Measurements from ENCODE around the gene USP51.
"Not testable (repeated sequence)": the region's sequence is repeated elsewhere in the genome, so short reads cannot be mapped to it uniquely, and the experiment has no call there.

The USP51 gene

GRCh38 chrX:55464050-55464449, 25.6 kb downstream of the USP51 start:
- DNase-seq, result not testable (repeated sequence)

DNA sequence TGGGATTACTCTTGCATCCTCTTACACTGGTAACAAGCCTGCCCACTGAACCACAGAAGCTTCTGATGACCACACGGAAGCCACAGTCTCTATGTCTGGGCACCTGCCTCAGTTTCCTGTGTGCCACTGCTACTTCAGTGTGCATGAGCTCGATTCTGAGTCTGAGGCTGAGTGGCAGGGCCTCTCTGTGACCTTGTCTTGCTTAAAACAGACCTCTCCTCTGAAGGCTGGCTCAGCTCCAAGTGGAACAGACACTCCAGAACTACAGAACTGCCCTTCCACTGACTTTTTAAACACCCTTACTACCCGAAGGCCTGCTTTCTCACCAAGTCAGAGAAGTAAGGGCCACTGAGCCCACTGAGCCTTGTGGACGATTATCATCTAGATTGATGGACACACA, 29.7 kb downstream of the USP51 start:
- not testable (repeated sequence) for DNase-seq

GRCh38 chrX:55459426-55459825, 30.2 kb downstream of the USP51 start:
- not testable (repeated sequence) for DNase-seq

GRCh38 chrX:55455708-55456107, 33.9 kb downstream of the USP51 start:
- DNase-seq, result not testable (repeated sequence)

GRCh38 chrX:55452833-55453124, 36.9 kb downstream of the USP51 start:
- DNase-seq, result no peak

DNA sequence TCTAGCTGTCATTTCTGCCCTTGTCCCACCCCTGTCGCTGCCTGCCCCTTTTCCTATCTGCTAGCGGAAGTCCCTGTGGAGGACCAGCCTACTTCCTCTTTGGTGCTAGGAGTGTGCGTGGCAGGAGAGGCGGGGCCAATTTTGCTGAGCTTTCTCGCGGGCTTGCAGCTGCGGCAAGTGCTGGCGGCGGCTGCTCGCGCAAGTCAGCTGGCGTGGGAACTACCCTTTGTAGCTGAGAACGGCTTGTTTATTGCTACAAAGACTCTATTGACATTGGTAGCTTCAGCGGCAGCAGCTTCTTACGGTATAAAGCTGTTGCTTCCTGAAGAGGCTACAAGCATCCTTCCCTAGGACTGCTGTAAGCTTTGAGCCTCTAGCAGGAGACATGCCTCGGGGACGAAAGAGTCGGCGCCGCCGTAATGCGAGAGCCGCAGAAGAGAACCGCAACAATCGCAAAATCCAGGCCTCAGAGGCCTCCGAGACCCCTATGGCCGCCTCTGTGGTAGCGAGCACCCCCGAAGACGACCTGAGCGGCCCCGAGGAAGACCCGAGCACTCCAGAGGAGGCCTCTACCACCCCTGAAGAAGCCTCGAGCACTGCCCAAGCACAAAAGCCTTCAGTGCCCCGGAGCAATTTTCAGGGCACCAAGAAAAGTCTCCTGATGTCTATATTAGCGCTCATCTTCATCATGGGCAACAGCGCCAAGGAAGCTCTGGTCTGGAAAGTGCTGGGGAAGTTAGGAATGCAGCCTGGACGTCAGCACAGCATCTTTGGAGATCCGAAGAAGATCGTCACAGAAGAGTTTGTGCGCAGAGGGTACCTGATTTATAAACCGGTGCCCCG, 37.4 kb downstream of the USP51 start, which contains the start of gene MAGEH1:
Gene MAGEH1, plus strand, starts transcription at position 138 of the 843 bp plus-strand sequence. Its CDS starts 248 bp downstream, at position 386.
- peak; percentile 89 for DNase-seq

- no peak for DNase-seq
Observed at GRCh38 chrX:55451626-55451989, 38.0 kb downstream of the USP51 start.

DNA sequence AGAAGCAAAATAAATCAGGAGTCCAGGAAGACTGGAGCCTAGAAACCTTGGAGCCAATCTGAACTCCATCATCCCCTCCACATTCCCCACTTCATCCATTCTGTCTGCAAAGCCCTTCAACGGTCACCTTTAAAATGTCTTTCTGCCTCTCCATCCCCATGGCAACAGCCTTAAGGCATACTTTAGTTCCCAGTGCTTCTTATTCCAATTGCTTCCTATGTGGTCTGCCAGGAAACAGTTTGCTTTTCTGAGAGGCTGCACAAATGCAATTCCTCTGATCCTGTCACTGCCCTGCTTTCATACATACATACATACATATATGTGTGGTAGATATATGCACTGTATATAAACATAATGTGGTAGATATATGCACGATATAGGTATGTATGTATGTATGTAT, 38.5 kb downstream of the USP51 start:
- no peak for DNase-seq

- no peak for DNase-seq
Observed at GRCh38 chrX:55450259-55450658, 39.4 kb downstream of the USP51 start.

DNA sequence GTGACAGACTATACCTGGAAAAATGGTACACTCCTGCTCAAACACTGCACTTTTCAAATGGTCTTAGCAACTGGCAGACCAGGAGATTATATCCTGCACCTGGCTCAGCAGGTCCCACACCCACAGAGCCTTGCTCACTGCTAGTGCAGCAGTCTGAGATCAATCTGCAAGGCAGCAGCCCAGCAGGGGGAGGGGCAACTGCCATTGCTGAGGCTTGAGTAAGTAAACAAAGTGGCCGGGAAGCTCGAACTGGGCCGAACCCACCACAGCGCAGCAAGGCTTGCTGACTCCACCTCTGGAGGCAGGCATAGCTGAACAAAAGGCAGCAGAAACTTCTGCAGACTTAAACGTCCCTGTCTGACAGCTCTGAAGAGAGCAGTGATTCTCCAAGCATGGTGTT, 46.2 kb downstream of the USP51 start:
- DNase-seq, result not testable (repeated sequence)

Measured in SHP77 treated with DMSO at 0.1 percent for 48 hours (cell line).